OCI-LY1 (cell line): ENCODE measurements around the gene CORO2B.

Source experiments
- H2AFZ ChIP-seq: fragments of 200-600 bp; sonication (generic), shearing (Covaris generic); 2 replicates; pipeline ENCODE4 v1.6.0; 2014; ENCODE audit warnings: antibody characterized with exemption, mild to moderate bottlenecking, low read length
- H3F3A ChIP-seq: fragments of 200-600 bp; sonication (generic), shearing (Covaris generic); 2 replicates; pipeline ENCODE4 v1.6.0; 2014; ENCODE audit warnings: mild to moderate bottlenecking, antibody characterized with exemption, low read length, moderate library complexity; ENCODE audit not compliant: insufficient read depth
- H3K27ac ChIP-seq: fragments of 200-600 bp; sonication (generic); 2 replicates; pipeline ENCODE4 v1.5.1; 2014; ENCODE audit warnings: low read length, mixed run types, mild to moderate bottlenecking, low read depth; ENCODE audit not compliant: poor library complexity, severe bottlenecking
- H3K27me3 ChIP-seq: fragments of 200-600 bp; sonication (generic); 2 replicates; pipeline ENCODE4 v1.6.0; 2014; ENCODE audit warnings: antibody characterized with exemption, mild to moderate bottlenecking, low read length, moderate library complexity; ENCODE audit not compliant: insufficient read depth
- H3K36me3 ChIP-seq: fragments of 200-600 bp; sonication (generic); 2 replicates; pipeline ENCODE4 v1.6.1; 2014; ENCODE audit warnings: mild to moderate bottlenecking, antibody characterized with exemption, low read length, moderate library complexity, mixed read lengths; ENCODE audit not compliant: insufficient read depth
- H3K4me1 ChIP-seq: fragments of 200-600 bp; sonication (generic); 2 replicates; pipeline ENCODE4 v1.5.1; 2014; ENCODE audit warnings: mild to moderate bottlenecking, low read length, moderate library complexity; ENCODE audit not compliant: insufficient read depth, severe bottlenecking
- H3K4me2 ChIP-seq: fragments of 200-600 bp; sonication (generic), shearing (Covaris generic); 2 replicates; pipeline ENCODE4 v1.6.1; 2014; ENCODE audit warnings: low read length
- H3K4me3 ChIP-seq: fragments of 200-600 bp; sonication (generic); 2 replicates; pipeline ENCODE4 v1.5.1; 2014; ENCODE audit warnings: low read length, low read depth, mild to moderate bottlenecking, mixed read lengths; ENCODE audit not compliant: poor library complexity, severe bottlenecking
- H3K79me2 ChIP-seq: fragments of 200-600 bp; shearing (Covaris generic); 2 replicates; pipeline ENCODE4 v1.6.1; 2016; ENCODE audit warnings: mixed run types, low read length, mixed read lengths; ENCODE audit not compliant: insufficient read depth
- H3K9ac ChIP-seq: fragments of 200-600 bp; sonication (generic), shearing (Covaris generic); 2 replicates; pipeline ENCODE4 v1.6.1; 2014; ENCODE audit warnings: mild to moderate bottlenecking, low read length, mixed read lengths
- H3K9me2 ChIP-seq: fragments of 200-600 bp; sonication (generic), shearing (Covaris generic); 2 replicates; pipeline ENCODE4 v1.6.1; 2014; ENCODE audit warnings: low read depth, mild to moderate bottlenecking, low read length, mixed read lengths
- H3K9me3 ChIP-seq: fragments of 200-600 bp; shearing (Covaris generic); 2 replicates; pipeline ENCODE4 v1.6.1; 2014; ENCODE audit warnings: low read length, mixed read lengths
- H4K20me1 ChIP-seq: fragments of 200-600 bp; sonication (generic), shearing (Covaris generic); 2 replicates; pipeline ENCODE4 v1.6.0; 2016; ENCODE audit warnings: mild to moderate bottlenecking, low read length; ENCODE audit not compliant: insufficient read depth
- CTCF ChIP-seq: fragments of 200-600 bp; sonication (generic), shearing (Covaris generic); IDR thresholded peaks from 2 replicates; pipeline ENCODE4 v1.5.1; 2017; ENCODE audit warnings: mild to moderate bottlenecking, antibody characterized with exemption, low read length, moderate library complexity, mixed read lengths
- EZH2 ChIP-seq: fragments of 200-600 bp; sonication (generic), shearing (Covaris generic); IDR thresholded peaks from 2 replicates; pipeline ENCODE4 v1.8.0; 2017; ENCODE audit warnings: borderline replicate concordance, mixed run types, mild to moderate bottlenecking, antibody characterized with exemption, low read length, moderate library complexity, mixed read lengths

The CORO2B gene

GRCh38 chr15:68595260-68595564 lies 16.4 kb downstream of the CORO2B start:
- Histone ChIP-seq H3K4me1 (no peaks in the 10 kb centered on the region), H3K9me3 (no peaks in the 10 kb centered on the region), H3K9ac (no peak overlapping the region), H3K79me2 (no peaks in the 10 kb centered on the region), H2AFZ (no peak overlapping the region), H3F3A (no peaks in the 10 kb centered on the region), H3K36me3 (no peaks in the 10 kb centered on the region), H3K4me2 (no peak overlapping the region), H3K27me3 (0 out of 2 replicates have a peak, but pooled peaks cover 6% of the 10 kb centered on the region), H4K20me1 (no peaks in the 10 kb centered on the region), H3K4me3 (no peak overlapping the region), H3K9me2 (no peaks in the 10 kb centered on the region), H3K27ac (no peak overlapping the region)
- TF ChIP-seq EZH2, result no peak
- no peak for TF ChIP-seq CTCF

GRCh38 chr15:68595761-68596160 lies 17.0 kb downstream of the CORO2B start:
- no peak overlapping the region for H3K27ac ChIP-seq
- no peaks in the 10 kb centered on the region for H4K20me1 ChIP-seq
- H3K9me3 ChIP-seq, result no peaks in the 10 kb centered on the region
- no peaks in the 10 kb centered on the region for H3K9me2 ChIP-seq
- TF ChIP-seq EZH2, result no peak
- TF ChIP-seq CTCF, result no peak
- no peaks in the 10 kb centered on the region for H3F3A ChIP-seq
- H3K4me2 ChIP-seq, result no peak overlapping the region
- H3K9ac ChIP-seq, result no peak overlapping the region
- no peaks in the 10 kb centered on the region for H3K36me3 ChIP-seq
- H3K27me3 ChIP-seq, result 0 out of 2 replicates have a peak, but pooled peaks cover 6% of the 10 kb centered on the region
- no peaks in the 10 kb centered on the region for H3K4me1 ChIP-seq
- no peak overlapping the region for H2AFZ ChIP-seq
- H3K79me2 ChIP-seq, result no peaks in the 10 kb centered on the region
- no peak overlapping the region for H3K4me3 ChIP-seq

- Histone ChIP-seq H3K4me1 (no peaks in the 10 kb centered on the region), H3K36me3 (no peaks in the 10 kb centered on the region), H3K79me2 (no peaks in the 10 kb centered on the region), H3K4me2 (no peak overlapping the region), H3K9me2 (no peaks in the 10 kb centered on the region), H4K20me1 (no peaks in the 10 kb centered on the region), H3K27ac (no peak overlapping the region), H3F3A (no peaks in the 10 kb centered on the region), H3K4me3 (no peak overlapping the region), H3K27me3 (0 out of 2 replicates have a peak, but pooled peaks cover 6% of the 10 kb centered on the region), H2AFZ (no peak overlapping the region), H3K9me3 (no peaks in the 10 kb centered on the region), H3K9ac (no peak overlapping the region)
- TF ChIP-seq CTCF, result no peak
- no peak for TF ChIP-seq EZH2
Measured at GRCh38 chr15:68596691-68597090, 17.9 kb downstream of the CORO2B start.
